Epithelial cell of esophagus (primary cell): ENCODE results near the gene POLR2J.
"Not testable (repeated sequence)": the region's sequence is repeated elsewhere in the genome, so short reads cannot be mapped to it uniquely, and the experiment has no call there.

Experiments
- DNase-seq: peaks from one replicate; pipeline ENCODE4 v3.0.0; 2010; ENCODE audit warnings: low read depth
- H3K4me3 ChIP-seq: 2 replicates; pipeline ENCODE4 v1.5.1; 2011; ENCODE audit warnings: mild to moderate bottlenecking, low read length, control low read depth
- TF ChIP-seq, protein P1 (sequence below): IDR thresholded peaks from 2 replicates; pipeline ENCODE4 v1.5.1; 2011; ENCODE audit warnings: low read depth, mild to moderate bottlenecking, low read length, control low read depth, inconsistent platforms; ENCODE audit not compliant: insufficient read depth; ENCODE audit errors: missing control alignments

The POLR2J gene

DNA sequence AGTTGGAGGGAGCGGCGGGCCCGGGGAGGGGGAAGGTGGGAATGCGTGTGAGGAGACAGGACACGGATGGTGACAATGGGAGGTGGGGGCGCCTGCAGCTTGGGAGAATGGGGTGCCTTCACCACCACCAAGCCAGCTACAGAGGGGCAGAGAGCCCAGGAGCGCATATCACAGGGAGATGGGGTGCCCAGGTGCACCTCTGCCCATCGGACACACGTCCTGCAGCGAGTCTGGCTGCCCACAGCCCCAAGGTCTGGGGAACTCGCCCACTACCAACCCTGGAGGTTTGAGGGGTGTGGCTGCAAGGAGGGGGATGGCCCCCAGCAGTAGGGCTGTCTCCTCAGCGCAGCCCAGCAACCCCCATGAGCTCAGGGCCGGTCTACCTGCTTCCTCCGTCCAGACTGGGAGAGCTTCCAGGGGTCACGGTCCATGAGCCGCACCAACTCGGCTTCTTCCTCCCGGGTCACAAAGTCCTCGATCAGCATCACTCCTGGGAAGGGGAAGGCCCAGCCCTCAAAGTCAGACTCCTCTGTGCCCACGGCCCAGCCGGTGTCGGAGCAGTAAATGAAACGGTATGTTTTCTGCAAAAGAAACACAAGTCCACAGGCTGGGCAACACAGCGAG lies 19.4 kb downstream of the POLR2J start:
- TF ChIP-seq, protein P1, sequence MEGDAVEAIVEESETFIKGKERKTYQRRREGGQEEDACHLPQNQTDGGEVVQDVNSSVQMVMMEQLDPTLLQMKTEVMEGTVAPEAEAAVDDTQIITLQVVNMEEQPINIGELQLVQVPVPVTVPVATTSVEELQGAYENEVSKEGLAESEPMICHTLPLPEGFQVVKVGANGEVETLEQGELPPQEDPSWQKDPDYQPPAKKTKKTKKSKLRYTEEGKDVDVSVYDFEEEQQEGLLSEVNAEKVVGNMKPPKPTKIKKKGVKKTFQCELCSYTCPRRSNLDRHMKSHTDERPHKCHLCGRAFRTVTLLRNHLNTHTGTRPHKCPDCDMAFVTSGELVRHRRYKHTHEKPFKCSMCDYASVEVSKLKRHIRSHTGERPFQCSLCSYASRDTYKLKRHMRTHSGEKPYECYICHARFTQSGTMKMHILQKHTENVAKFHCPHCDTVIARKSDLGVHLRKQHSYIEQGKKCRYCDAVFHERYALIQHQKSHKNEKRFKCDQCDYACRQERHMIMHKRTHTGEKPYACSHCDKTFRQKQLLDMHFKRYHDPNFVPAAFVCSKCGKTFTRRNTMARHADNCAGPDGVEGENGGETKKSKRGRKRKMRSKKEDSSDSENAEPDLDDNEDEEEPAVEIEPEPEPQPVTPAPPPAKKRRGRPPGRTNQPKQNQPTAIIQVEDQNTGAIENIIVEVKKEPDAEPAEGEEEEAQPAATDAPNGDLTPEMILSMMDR, result no peak
- no peak overlapping the region for H3K4me3 ChIP-seq
- no peak for DNase-seq

DNA sequence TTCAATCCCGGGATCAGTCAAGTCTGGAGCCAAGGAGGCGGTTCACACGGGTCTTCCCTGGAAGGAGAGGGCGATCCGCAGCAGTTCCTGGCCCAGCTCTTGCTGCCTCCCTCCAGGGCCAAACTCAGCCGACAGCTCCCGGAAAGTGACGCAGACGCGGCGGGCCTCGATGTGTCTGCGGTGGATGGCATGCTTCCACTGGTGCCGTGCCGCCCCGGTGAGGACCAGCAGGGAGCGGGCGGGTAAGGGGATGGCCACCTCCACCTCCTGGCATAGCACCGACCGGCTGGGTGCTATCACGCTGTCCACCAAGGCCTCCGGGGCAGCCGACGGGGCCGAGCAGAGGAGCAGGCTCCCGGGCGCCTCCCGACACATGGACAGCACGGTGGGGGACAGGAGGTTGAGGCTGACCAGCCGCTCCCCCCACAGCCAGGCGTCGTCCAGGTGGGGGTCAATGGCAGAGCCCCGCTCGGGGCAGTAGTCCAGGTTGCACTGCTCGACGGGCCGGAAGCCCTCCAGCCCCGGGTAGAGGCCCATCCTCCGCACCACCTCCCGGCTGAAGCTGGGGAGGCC lies 21.3 kb downstream of the POLR2J start:
- TF ChIP-seq, protein P1, result no peak

DNA sequence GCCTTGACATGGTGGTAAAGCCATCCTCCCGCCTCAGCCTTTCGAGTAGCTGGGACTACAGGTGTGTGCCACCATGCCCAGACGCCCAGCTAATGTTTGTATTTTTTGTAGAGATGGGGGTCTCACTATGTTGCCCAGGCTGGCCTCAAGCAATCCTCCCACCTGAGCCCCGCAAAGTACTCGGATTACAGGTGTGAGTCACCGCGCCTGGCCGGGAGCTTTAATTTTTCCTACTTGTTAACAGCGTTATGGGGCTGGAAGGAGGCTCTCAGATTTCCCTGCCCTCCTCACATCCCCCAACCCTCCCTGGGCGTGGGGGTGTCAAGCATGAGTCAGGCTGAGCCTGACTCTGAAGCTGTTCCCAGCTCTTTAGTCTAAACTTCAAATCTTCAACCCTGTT lies 22.4 kb downstream of the POLR2J start:
- TF ChIP-seq, protein P1, result no peak
- no peak for DNase-seq
- no peak overlapping the region for H3K4me3 ChIP-seq

More for the DNA sequence above, 21.3 kb downstream of the POLR2J start:
- H3K4me3 ChIP-seq, result no peak overlapping the region
- no peak for DNase-seq

DNA sequence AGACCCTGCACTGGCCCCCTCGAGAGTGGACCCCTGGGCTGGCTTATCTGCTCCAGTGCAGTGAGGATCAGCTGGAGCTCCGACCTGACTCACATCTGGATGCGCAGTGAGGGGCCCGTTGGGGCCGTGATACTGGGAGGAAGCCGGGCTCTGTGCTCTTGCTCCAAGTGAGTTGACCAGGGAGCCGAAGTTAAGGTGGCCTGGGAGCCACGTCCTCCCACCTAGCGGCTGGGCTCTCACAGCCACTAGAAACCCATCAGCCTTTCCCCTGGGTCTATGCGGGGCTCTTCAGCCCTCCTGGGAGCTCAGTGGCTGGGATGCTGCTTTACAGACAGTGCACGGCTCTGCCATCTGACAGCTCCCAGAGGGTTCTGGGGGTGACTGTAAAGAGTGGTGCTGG lies 23.1 kb downstream of the POLR2J start:
- H3K4me3 ChIP-seq, result no peak overlapping the region
- no peak for DNase-seq
- TF ChIP-seq, protein P1, result no peak

DNA sequence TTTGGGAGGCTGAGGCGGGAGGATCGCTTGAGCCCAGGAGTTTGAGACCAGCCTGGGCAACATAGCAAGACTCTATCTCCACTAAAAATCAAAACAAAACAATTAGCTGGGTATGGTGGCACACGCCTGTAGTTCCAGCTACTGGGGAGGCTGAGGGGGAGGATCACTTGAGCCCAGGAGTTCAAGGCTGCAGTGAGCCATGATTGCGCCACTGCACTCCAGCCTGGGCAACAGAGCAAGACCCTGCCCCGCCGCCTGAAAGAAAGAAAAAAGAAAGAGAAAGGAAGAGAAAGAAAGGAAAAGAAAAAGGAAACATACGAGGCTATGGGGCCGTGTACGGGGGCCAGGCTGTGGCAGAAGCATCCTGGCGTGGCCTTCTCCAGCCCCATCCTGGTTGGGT lies 23.8 kb downstream of the POLR2J start:
- H3K4me3 ChIP-seq, result not testable (repeated sequence)

DNA sequence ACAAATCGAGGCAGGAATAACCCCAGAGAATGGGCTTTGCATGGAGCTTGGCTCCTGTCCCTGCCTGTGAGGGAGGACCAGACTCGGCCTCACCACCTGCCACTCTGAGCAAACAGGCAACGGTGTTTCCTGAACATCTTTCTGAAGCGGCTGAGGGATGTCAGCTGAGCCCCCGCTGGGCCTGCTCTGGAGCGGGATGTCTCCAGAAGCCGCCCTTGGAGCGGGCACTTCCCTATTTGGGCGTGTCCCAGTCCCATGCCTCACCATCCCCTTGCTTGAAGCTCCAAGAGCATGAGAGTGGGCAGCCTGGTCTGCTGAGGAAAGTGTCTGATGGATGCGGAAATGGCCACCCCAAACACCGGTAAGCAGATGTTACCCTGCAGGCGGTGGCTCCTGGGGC lies 24.3 kb downstream of the POLR2J start:
- no peak overlapping the region for H3K4me3 ChIP-seq
- no peak for DNase-seq
- TF ChIP-seq, protein P1, result no peak

More for the DNA sequence above, 23.8 kb downstream of the POLR2J start:
- not testable (repeated sequence) for DNase-seq

DNA sequence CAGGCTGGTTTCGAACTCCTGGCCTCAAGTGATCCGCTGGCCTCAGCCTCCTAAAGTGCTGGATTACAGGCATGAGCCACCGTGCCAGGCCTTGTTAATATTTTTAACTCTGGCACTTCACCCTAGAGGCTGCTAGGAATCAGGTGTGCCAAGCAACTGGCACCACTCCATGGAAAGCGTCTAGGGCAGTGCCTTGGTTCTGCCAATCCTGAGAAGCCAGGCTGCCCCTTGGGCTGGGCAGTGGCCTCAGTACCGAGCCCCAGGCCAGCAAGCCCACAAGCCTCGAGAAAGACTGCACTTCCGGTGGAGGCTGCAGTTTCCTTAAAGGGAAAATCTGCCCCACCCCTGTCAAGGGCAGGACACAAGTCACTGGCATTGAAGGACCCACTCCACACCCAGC lies 25.4 kb downstream of the POLR2J start:
- no peak overlapping the region for H3K4me3 ChIP-seq
- TF ChIP-seq, protein P1, result no peak
- no peak for DNase-seq
